Small intestine (tissue), 7 donors: Measurements from ENCODE around the gene GMPS. TPM values are rescaled to one million over a fixed set of nuclear protein-coding genes. Genes with fewer than 3 reads are reported as not detected.

Experiments used
- DNase-seq, 2 donors: peaks; one replicate each; pipeline versions ENCODE4 v3.0.0 to v3.0.0-alpha.2; 2013
- FAIRE-seq: peaks from 2 replicates; lab custom pipeline; 2012; peaks lifted over from hg19 to GRCh38; lab: Jason Lieb, UNC
- H3K27ac ChIP-seq, 3 donors: one replicate each; pipeline ENCODE4 v1.5.1; 2013; ENCODE audit warnings: low read length in 2 of 3, mild to moderate bottlenecking in 2 of 3, control low read depth in 1 of 3, inconsistent platforms in 1 of 3, low read depth in 1 of 3, moderate library complexity in 1 of 3
- H3K27me3 ChIP-seq, 3 donors: one replicate each; pipeline ENCODE4 v1.6.1; 2013; ENCODE audit warnings: low read length in 3 of 3, inconsistent platforms in 1 of 3; ENCODE audit not compliant: control insufficient read depth in 3 of 3, insufficient read depth in 3 of 3
- H3K36me3 ChIP-seq, 3 donors: one replicate each; pipeline ENCODE4 v1.6.1; 2013; ENCODE audit warnings: low read length in 3 of 3, inconsistent platforms in 1 of 3, low read depth in 1 of 3, mild to moderate bottlenecking in 1 of 3, moderate library complexity in 1 of 3; ENCODE audit not compliant: control insufficient read depth in 3 of 3, insufficient read depth in 2 of 3
- H3K4me1 ChIP-seq, 3 donors: one replicate each; pipeline ENCODE4 v1.6.1; 2013; ENCODE audit warnings: low read length in 2 of 3, inconsistent platforms in 1 of 3, low read depth in 1 of 3, mild to moderate bottlenecking in 1 of 3, moderate library complexity in 1 of 3; ENCODE audit not compliant: control insufficient read depth in 3 of 3, insufficient read depth in 2 of 3
- H3K4me3 ChIP-seq, 3 donors: one replicate each; pipeline ENCODE4 v1.5.1; 2013; ENCODE audit warnings: low read length in 3 of 3, control low read depth in 1 of 3, inconsistent platforms in 1 of 3, low read depth in 1 of 3, mild to moderate bottlenecking in 1 of 3, moderate library complexity in 1 of 3
- H3K9me3 ChIP-seq, 2 donors: one replicate each; pipeline ENCODE4 v1.6.1; 2013; ENCODE audit warnings: low read depth in 1 of 2, low read length in 1 of 2; ENCODE audit not compliant: control insufficient read depth in 2 of 2, insufficient read depth in 1 of 2
- WGBS, 3 donors: extraction: QIAGEN DNeasy Blood & Tissue Kit; methylation state at CpG; one replicate each; pipeline ENCODE4 v1.1.7; 2013; 5-methylcytosine and 5-hydroxymethylcytosine counted together
- polyA plus RNA-seq, 4 donors: library from polyadenylated mRNA; stranded (reverse) in 3 of 4; unstranded in 1 of 4; fragments of 200-250 nt in 3 of 4; fragments of 120-200 nt in 1 of 4; gene quantifications; one replicate each; pipeline versions ENCODE4 v1.2.1 to v1.2.3, GENCODE V29; 2013
- donor health status: healthy with polysubstance abuse.
- donor health status: control.
- donor health status: control.
- donor health status: Bipolar disorder and iron deficiency.
- donor health status: healthy.

The GMPS gene
- polyA plus RNA-seq, 4 donors = 8.9 to 39.2 (median 18.9) TPM

- Histone ChIP-seq H3K27me3 (no peaks in the 10 kb centered on the region), H3K4me3 (no peak overlapping the region), H3K27ac (no peak overlapping the region), H3K36me3 (peaks cover 5 to 8% (median 6%) of the 10 kb centered on the region in 3 donors), H3K9me3 (no peaks in the 10 kb centered on the region), H3K4me1 (no peaks in the 10 kb centered on the region)
- DNase-seq (no peak), FAIRE-seq (no peak)
- 48 to 66% (median 60%) methylated on average over 2 of the region's 2 CpGs for WGBS, 3 donors
These were observed 68.0 kb downstream of the GMPS start for GRCh38 chr3:155938409-155938808.

GRCh38 chr3:155941354-155941753, 70.9 kb downstream of the GMPS start:
- Histone ChIP-seq H3K36me3 (peaks cover 2 to 6% (median 6%) of the 10 kb centered on the region in 3 donors), H3K4me1 (no peaks in the 10 kb centered on the region), H3K27me3 (no peaks in the 10 kb centered on the region), H3K27ac (no peak overlapping the region), H3K4me3 (no peak overlapping the region), H3K9me3 (no peaks in the 10 kb centered on the region)
- no peak for DNase-seq
- WGBS, 3 donors = 96 to 99% (median 98%) methylated on average over 5 of the region's 5 CpGs
- no peak for FAIRE-seq

- Histone ChIP-seq H3K36me3 (peaks cover 0 to 3% (median 0%) of the 10 kb centered on the region in 3 donors), H3K4me1 (no peaks in the 10 kb centered on the region), H3K4me3 (no peak overlapping the region), H3K27me3 (no peaks in the 10 kb centered on the region), H3K27ac (no peak overlapping the region), H3K9me3 (no peaks in the 10 kb centered on the region)
- FAIRE-seq = no peak
- no peak for DNase-seq
- WGBS, 3 donors = 93% methylated on average over 2 of the region's 2 CpGs
These were observed 73.6 kb downstream of the GMPS start for GRCh38 chr3:155944081-155944480.

- H3K27ac ChIP-seq = no peak overlapping the region
- 76 to 93% (median 88%) methylated on average over 2 of the region's 2 CpGs for WGBS, 3 donors
- H3K9me3 ChIP-seq = no peaks in the 10 kb centered on the region
- no peaks in the 10 kb centered on the region for H3K4me1 ChIP-seq
- no peak overlapping the region for H3K4me3 ChIP-seq
- H3K27me3 ChIP-seq = no peaks in the 10 kb centered on the region
- DNase-seq = no peak
- no peak for FAIRE-seq
- no peaks in the 10 kb centered on the region for H3K36me3 ChIP-seq
These were observed 75.7 kb downstream of the GMPS start for GRCh38 chr3:155946178-155946577.

- H3K36me3 ChIP-seq = no peaks in the 10 kb centered on the region
- no peak overlapping the region for H3K4me3 ChIP-seq
- no peaks in the 10 kb centered on the region for H3K27me3 ChIP-seq
- no peaks in the 10 kb centered on the region for H3K4me1 ChIP-seq
- WGBS, 3 donors = 70 to 88% (median 85%) methylated on average over 4 of the region's 4 CpGs
- H3K27ac ChIP-seq = no peak overlapping the region
- no peaks in the 10 kb centered on the region for H3K9me3 ChIP-seq
- no peak for FAIRE-seq
- DNase-seq = no peak
These were observed 78.0 kb downstream of the GMPS start for GRCh38 chr3:155948476-155948875.

GRCh38 chr3:155949453-155950217, 79.2 kb downstream of the GMPS start:
- no peaks in the 10 kb centered on the region for H3K27me3 ChIP-seq
- 64 to 82% (median 72%) methylated on average over 8 of the region's 8 CpGs for WGBS, 3 donors

GRCh38 chr3:155956508-155957411, 86.3 kb downstream of the GMPS start:
- DNase-seq (no peak), FAIRE-seq (no peak)
- no peak overlapping the region for H3K4me3 ChIP-seq
- H3K36me3 ChIP-seq = no peaks in the 10 kb centered on the region
- 87 to 94% (median 90%) methylated on average over 4 of the region's 4 CpGs for WGBS, 3 donors
- no peaks in the 10 kb centered on the region for H3K9me3 ChIP-seq
- no peaks in the 10 kb centered on the region for H3K4me1 ChIP-seq
- no peaks in the 10 kb centered on the region for H3K27me3 ChIP-seq
- H3K27ac ChIP-seq = no peak overlapping the region

More at GRCh38 chr3:155949453-155950217, 79.2 kb downstream of the GMPS start:
- Histone ChIP-seq H3K27ac (no peak overlapping the region), H3K4me3 (no peak overlapping the region), H3K9me3 (no peaks in the 10 kb centered on the region), H3K4me1 (no peaks in the 10 kb centered on the region), H3K36me3 (no peaks in the 10 kb centered on the region)
- no peak for DNase-seq
- no peak for FAIRE-seq

- Histone ChIP-seq H3K4me3 (no peak overlapping the region), H3K4me1 (no peaks in the 10 kb centered on the region), H3K36me3 (no peaks in the 10 kb centered on the region), H3K27ac (no peak overlapping the region), H3K9me3 (no peaks in the 10 kb centered on the region), H3K27me3 (no peaks in the 10 kb centered on the region)
- WGBS, 3 donors = 71 to 83% (median 74%) methylated on average over 3 of the region's 3 CpGs
- DNase-seq (no peak), FAIRE-seq (no peak)
These were observed 87.0 kb downstream of the GMPS start for GRCh38 chr3:155957412-155957880.
